ENCODE measurements around the gene ACVR1. TPM values are rescaled to one million over a fixed set of nuclear protein-coding genes. Genes with fewer than 3 reads are reported as not detected.

The ACVR1 gene
- total and polyA plus RNA-seq, 9 of the 15 experiments (the other 6 are each of a cell fraction or from before 2014, with no cell fraction given): 3.8 to 14.3 (median 6.9) TPM

DNA sequence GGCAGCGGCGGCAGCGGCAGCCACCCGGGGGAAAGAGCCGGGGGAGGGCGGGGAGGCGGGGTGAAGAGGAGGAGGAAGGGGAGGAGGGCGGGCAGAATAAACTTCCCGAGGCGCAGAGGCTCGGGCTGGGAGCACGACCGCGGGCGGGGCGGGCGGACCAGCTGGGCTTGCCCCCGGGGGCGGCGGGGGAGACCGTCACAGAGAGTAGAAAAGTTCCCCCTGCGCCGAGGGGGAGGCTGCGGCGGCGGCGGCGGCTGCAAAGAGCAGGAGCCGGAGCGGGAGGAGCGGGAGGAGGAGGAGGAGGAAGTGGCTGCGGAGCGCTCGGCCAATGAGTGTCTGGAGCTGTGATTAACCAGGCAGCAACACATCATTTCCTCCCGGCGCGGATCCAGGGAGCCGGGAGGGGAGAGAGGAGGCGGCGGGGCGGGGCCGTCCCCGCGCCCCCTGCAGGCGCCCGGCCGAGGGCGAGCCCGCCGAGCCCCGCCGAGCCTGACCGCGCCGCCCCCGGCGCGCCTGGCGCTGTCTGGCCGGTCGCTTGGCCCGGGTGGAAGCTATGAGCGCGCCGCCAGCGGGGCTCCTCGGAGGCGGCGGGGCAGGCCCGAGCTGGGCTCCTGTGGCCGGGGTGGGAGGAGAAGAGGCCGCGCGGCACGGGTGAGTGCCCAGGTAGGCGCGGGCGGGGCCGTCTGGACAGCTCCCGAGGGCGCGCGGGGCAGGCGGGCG is at the start of gene ACVR1 (continued):
- TF ChIP-seq SNRNP70 (optimal IDR thresholded peaks at IDR 0.05; ENCODE audit: low read depth, low read length) (no peak), EP300 (IDR thresholded peaks at IDR 0.05; ENCODE audit: low read length) (peak; percentile 38; the same call in 1 of the 2 replicates), L3MBTL2 (IDR thresholded peaks at IDR 0.05) (peak; percentile 35; the same call in 1 of the 2 replicates), NEUROD1 (IDR thresholded peaks at IDR 0.05; ENCODE audit: borderline replicate concordance, low read depth, low read length, partially characterized antibody) (peak; percentile 95), UBTF (IDR thresholded peaks at IDR 0.05; ENCODE audit: borderline replicate concordance in 1 of 2, low read depth in 2 of 2, low read length in 2 of 2) (peak; percentile 96 to 99), POLR2AphosphoS2 (IDR thresholded peaks at IDR 0.05; ENCODE audit: low read length) (no peak), TAF1 (IDR thresholded peaks at IDR 0.05; ENCODE audit: control insufficient read depth, extremely low read depth, insufficient read depth, low read length, severe bottlenecking) (peak; percentile 72), ZFX (CRISPR knock-in tag; IDR thresholded peaks at IDR 0.05) (peak; percentile 77), MTA1 (IDR thresholded peaks at IDR 0.05; ENCODE audit: borderline replicate concordance) (no peak), HLTF (IDR thresholded peaks at IDR 0.05) (peak; percentile 83; the same call in 1 of the 2 replicates), ZNF41 (CRISPR knock-in tag; conservative IDR thresholded peaks at IDR 0.05) (no peak), STAT5B (CRISPR knock-in tag; IDR thresholded peaks at IDR 0.05) (no peak), SREBF2 (CRISPR knock-in tag; IDR thresholded peaks at IDR 0.05) (no peak), C11orf30 (IDR thresholded peaks at IDR 0.05; ENCODE audit: low read depth) (no peak), ZNF584 (CRISPR knock-in tag; IDR thresholded peaks at IDR 0.05; ENCODE audit: low read depth) (no peak), ZNF253 (CRISPR knock-in tag; conservative IDR thresholded peaks at IDR 0.05) (no peak), ARID4B (CRISPR knock-in tag; IDR thresholded peaks at IDR 0.05) (no peak; the same call in 1 of the 2 replicates)
- TF ChIP-seq, protein P1, sequence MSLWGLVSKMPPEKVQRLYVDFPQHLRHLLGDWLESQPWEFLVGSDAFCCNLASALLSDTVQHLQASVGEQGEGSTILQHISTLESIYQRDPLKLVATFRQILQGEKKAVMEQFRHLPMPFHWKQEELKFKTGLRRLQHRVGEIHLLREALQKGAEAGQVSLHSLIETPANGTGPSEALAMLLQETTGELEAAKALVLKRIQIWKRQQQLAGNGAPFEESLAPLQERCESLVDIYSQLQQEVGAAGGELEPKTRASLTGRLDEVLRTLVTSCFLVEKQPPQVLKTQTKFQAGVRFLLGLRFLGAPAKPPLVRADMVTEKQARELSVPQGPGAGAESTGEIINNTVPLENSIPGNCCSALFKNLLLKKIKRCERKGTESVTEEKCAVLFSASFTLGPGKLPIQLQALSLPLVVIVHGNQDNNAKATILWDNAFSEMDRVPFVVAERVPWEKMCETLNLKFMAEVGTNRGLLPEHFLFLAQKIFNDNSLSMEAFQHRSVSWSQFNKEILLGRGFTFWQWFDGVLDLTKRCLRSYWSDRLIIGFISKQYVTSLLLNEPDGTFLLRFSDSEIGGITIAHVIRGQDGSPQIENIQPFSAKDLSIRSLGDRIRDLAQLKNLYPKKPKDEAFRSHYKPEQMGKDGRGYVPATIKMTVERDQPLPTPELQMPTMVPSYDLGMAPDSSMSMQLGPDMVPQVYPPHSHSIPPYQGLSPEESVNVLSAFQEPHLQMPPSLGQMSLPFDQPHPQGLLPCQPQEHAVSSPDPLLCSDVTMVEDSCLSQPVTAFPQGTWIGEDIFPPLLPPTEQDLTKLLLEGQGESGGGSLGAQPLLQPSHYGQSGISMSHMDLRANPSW (CRISPR knock-in tag; IDR thresholded peaks at IDR 0.05): no peak

All from K562 (cell line).